ENCODE measurements around the gene KCNIP1.

Gene KCNIP1

GRCh38 chr5:170651604-170652277, 147.9 kb downstream of the KCNIP1 start:
- DNase-seq: no peak

DNA sequence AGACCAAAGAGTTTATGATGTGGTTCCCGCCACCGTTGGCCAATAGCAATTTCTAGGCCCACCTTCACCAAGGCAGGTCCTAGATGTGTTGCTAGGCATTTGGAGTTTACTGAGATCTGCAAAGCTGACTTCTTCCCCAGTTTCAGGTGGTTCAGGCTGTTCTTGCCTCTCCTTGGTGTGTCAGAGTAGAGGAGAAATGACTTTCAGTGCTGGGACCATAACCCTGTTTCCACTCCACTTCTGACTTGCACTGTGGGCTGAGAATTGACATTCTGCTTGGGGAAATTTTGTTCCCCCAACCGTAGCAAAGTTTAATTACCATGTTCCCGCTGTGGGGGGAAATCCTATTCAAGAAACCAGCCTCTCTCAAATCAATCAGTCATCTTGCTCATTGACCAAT, 151.7 kb downstream of the KCNIP1 start:
- DNase-seq: no peak

DNA sequence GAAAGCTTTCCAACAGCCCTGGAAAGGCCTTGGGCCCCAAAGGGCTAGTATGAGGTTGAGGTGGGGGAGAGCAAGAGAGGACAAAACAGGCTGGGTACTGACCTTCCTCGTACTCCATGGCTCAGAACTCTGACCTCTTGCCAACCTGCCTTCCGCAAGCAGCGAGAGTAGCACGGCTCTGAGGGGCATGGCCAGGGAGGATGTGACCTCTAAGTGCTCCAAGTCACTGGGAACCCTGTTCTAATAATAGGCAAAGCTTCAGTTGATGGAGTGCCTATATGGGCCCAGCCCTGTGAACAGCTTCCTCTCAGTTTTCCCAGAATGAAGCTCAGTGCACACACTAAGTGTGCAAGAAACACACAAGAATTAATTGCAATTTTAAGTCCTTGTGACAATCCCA, 152.1 kb downstream of the KCNIP1 start:
- DNase-seq: no peak

DNA sequence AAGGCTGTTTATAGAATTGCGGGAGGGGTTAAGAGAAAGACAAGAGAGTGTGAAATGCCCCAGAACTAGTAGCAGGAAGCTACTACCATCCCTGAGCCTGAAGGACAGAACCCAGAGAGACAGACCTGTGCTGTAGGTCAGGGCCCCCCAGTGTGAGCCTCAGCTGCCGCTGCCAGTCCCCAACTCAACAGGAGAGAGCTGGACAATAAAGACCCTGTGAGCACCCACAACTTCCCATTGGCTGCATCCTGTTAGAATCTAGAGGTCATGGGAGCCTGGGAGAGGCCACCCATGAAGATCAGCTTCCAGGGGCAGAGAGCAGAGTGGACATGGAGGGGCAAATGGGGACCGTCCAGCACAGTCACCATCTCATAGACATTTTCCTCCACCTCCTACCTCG, 152.5 kb downstream of the KCNIP1 start:
- no peak for DNase-seq

DNA sequence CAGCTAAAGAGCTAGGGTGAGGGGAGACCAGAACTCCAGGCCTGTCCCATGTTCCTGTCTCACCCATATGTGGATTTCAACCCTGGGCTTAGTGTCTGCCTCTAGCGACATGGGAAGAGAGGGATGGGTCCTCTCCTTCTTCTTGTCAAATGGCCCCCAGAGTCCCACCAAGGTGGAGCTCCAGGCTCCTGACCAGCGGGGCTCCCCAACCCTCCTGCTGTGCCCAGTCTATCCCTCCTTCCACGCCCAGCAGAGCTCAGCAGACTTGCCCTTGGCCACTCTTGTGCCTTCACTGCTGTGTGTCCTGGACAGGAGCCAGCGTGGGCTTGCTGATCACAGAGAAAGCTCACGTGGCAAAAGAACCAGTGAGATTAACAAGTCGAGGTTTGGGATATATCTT, 156.7 kb downstream of the KCNIP1 start:
- DNase-seq: no peak

GRCh38 chr5:170662966-170663365, 159.1 kb downstream of the KCNIP1 start:
- no peak for DNase-seq

GRCh38 chr5:170678811-170679210, 175.0 kb downstream of the KCNIP1 start:
- no peak for DNase-seq

DNA sequence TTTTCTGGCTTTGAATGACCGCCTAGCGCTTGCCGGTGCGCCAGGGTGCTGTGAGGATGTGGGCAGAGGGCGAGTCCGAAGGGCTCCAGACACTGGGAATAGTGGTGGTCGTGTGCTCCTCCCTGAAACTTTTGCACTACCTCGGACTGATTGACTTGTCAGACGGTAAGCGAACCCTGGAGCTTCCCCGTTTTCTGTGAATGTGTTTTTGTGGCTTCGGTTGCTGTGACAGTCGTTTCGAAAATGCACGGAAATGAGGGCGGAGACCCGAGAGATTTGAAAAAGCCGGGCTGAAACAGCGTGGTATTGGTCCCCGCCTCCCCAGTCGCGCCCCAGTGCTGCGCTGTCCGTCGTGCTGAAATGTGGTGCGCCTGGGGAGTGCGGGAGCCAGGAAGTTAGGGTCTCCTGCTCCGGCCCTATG, 177.2 kb downstream of the KCNIP1 start:
- peak; percentile 64 for DNase-seq

DNA sequence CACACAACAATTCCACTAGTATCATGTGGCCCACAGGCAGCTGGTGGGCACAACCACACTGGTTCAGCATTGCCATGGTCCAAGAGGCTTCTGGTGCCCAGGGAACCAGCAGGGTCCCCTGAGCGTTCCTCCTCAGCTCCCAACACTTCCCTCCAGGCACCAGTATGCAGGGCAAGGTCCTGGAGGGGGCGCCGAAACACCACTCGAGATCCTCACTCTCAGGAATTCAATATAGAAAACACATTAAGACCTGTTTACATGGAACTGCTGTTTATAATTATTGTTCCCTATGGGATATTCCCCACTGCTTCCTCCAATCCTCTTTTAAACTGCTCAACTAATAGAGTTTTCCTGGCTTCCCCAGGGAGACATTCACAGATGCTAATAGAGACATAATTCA, 187.8 kb downstream of the KCNIP1 start:
- DNase-seq: no peak

- no peak for DNase-seq
Observed at GRCh38 chr5:170693701-170694100, 189.9 kb downstream of the KCNIP1 start.

DNA sequence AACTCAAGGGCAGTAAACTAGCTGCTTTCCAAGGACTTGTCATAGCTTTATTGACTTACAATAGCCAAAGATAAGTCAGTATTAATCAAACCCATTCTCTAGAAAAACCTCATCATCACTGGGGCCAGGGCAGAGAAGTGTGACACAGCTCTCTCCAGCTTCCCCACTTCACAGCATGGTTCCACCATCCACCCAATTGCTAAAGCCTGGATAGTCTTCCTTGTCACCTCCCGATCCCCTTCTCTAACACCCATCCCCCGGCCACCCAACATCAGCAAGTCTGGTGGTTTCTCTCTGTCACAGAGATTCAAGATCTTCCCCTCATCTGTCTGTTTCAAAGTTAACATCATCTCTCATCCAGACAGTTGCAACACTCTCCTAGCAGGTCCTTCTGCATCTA, 191.1 kb downstream of the KCNIP1 start:
- no peak for DNase-seq

- DNase-seq: no peak
Observed at GRCh38 chr5:170697031-170697430, 193.2 kb downstream of the KCNIP1 start.

DNA sequence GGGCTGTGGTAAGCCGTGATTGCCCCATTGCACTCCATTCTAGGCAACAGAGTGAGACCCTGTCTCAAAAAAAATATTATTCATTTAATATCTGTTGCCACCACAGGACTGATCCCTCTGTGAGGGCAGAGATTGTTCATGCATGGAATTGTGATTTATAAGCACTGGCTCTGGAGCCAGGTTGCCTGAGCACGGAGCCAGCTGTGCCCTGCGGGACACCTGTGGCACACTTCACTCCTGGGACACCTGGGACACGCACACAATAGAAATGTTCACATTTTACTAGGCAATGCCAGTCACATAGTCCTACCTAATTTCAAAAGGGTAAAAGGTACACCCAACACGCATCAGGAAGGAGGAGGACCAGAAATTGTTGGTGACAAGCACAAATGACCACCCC, 196.7 kb downstream of the KCNIP1 start:
- no peak for DNase-seq

DNA sequence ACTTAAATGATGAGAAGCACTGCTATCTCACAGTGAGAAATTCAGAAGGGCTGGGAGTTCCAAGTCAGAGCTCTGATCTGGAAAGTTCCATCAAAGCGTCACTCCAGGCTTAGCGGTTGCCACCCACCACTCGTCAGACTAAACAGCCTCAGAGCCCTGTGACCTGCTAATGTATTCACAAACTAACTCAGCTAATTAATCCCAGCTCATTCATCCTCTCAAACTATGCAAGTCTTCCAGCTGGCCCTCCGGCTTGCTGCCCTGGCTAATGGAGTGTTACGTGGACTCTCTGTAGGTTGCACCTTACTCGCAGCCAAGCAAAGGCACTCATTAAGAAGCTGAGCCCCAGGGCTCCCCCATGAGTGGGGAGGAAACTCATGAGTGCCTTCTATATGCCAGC, 197.5 kb downstream of the KCNIP1 start:
- DNase-seq: no peak

- DNase-seq: no peak
Observed at GRCh38 chr5:170704417-170705192, 200.8 kb downstream of the KCNIP1 start.

DNA sequence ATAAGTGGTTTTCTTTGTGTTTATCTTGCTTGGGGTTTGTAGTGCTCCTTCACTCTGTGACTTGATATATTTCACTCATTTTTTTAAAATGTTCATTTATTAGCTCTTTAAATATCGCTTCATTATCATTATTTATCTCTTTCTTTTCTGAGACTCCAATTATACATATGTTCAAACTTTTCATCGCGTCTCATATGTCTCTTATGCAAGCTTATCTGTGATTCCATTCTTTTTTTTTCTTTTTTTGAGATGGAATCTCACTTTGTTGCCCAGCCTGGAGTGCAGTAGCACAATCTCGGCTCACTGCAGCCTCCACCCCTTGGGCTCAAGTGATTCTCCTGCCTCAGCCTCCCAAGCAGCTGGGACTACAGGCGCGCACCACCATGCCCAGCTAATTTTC, 205.8 kb downstream of the KCNIP1 start:
- DNase-seq: no peak

DNA sequence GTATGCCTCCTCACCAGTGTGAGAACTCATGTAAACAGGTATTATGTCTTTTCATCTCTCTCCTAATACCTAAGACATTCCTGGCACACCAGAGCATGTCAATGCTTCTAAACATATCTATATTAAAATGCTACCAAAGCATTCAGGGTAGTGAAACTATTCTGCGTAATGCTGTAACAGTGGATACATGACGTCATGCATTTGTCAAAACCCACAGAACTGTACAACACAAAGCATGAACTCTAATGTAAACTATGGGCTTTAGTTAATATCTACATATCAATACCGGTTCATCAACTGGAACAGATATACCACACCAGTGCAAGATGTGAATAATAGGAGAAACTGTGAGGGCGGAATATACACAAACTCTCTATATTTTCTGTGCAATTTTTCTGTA, 207.5 kb downstream of the KCNIP1 start:
- no peak for DNase-seq

- no peak for DNase-seq
Observed at GRCh38 chr5:170715141-170715540, 211.3 kb downstream of the KCNIP1 start.

DNA sequence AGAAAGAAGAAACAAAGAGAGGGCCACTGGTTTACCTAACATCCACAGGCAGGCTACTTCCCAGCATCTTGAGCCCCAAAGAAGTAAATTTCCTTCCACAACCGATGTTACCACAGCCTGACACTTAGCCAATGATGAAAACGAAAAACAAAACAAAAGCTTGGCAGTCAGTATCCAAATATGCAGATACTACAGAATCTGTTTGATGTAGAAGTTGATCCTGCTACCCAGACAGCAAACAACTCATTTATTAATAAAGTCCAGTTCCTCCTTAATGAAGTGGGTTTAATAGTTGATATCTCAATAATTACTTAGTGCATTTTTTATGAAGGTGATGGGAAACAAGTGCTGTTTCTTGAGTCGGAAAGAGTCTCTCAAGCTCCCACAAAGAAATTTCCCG, 212.6 kb downstream of the KCNIP1 start:
- no peak for DNase-seq

- DNase-seq: no peak
Observed at GRCh38 chr5:170719551-170719950, 215.7 kb downstream of the KCNIP1 start.

- DNase-seq: no peak
Observed at GRCh38 chr5:170720179-170720578, 216.4 kb downstream of the KCNIP1 start.

GRCh38 chr5:170720984-170721383, 217.2 kb downstream of the KCNIP1 start:
- DNase-seq: no peak

DNA sequence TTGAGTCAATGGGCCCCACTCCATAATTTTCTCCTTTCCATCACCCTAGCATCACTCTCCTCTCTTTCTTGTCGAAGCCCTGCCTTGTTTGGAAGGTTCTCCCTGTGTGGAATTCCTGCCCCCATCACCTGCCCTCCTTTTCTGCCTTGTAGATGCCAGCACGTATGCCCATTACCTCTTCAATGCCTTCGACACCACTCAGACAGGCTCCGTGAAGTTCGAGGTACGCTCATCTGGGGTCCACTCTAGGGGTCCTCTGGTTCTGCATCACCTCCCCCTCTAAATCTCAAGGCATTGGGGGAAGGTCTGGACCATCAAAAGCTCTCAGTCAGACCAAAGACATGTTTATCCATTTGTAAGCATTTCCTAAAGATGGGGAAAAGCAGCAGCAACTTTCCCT, 217.9 kb downstream of the KCNIP1 start:
- DNase-seq: no peak

DNA sequence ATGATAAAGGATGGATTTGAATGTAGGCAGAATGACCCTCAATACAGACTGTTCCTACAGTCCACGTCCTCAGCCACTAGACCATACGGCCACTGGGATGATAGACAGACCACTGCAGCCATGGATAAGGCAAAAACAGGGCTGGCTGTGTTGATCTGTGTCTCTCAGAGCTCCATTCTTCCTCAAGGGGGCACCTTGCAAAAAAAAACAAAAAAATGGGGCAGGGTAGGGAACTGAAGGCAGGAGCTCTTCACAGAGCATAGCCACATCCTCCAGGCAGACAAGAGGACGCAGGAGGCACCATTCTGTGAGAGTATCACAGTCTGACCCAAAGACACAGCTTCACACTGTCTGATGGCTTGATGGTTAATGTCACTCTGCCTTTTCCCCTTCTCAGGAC, 218.5 kb downstream of the KCNIP1 start:
- no peak for DNase-seq

- no peak for DNase-seq
Observed at GRCh38 chr5:170731052-170731451, 227.2 kb downstream of the KCNIP1 start.

All from left hindlimb (tissue), 1 donor.